Neural progenitor cell (in vitro differentiated cells): ENCODE results near the gene HSPA12B.

ENCODE experiments used
- CTCF ChIP-seq: fragments of 200-600 bp; sonication (generic); IDR thresholded peaks from 2 replicates; pipeline ENCODE4 v1.5.1; 2017; ENCODE audit warnings: antibody characterized with exemption, mild to moderate bottlenecking
- EZH2 ChIP-seq: fragments of 200-600 bp; sonication (generic); IDR thresholded peaks from 2 replicates; pipeline ENCODE4 v1.6.1; 2017; ENCODE audit warnings: antibody characterized with exemption, mild to moderate bottlenecking, moderate library complexity
- EZH2phosphoT487 ChIP-seq: fragments of 200-600 bp; sonication (generic); IDR thresholded peaks from 2 replicates; pipeline ENCODE4 v1.6.1; 2017; ENCODE audit warnings: antibody characterized with exemption

- TF ChIP-seq EZH2 (no peak), CTCF (peak; percentile 44), EZH2phosphoT487 (no peak)
Observed at GRCh38 chr20:3751305-3751674, 18.8 kb downstream of the HSPA12B start.
